Pancreas (tissue), 10 donors: ENCODE data around the gene BACE2. TPM values are rescaled to one million over a fixed set of nuclear protein-coding genes. Genes with fewer than 3 reads are reported as not detected.

ENCODE experiments used
- ATAC-seq, 4 donors: fragments of 200-7000 bp; cut with Tn5 transposase; one replicate each; pipeline versions ENCODE4 v1.8.0 to v1.9.1; 2020; ENCODE audit warnings: mild to moderate bottlenecking in 4 of 4, moderate library complexity in 4 of 4
- DNase-seq, 6 donors: peaks; one replicate each; pipeline ENCODE4 v3.0.0-alpha.2; 2020
- FAIRE-seq: peaks from 2 replicates; lab custom pipeline; 2012; peaks lifted over from hg19 to GRCh38; lab: Jason Lieb, UNC
- H3K27ac ChIP-seq, 4 donors: fragments of 200-600 bp; sonication (generic); 1 replicate in 3 of 4; 2 replicates in 1 of 4; pipeline versions ENCODE4 v1.5.0 to v1.8.0; 2020
- H3K27me3 ChIP-seq, 4 donors: fragments of 200-600 bp; one replicate each; pipeline ENCODE4 v1.8.0; 2021
- H3K36me3 ChIP-seq, 3 donors: fragments of 200-600 bp; sonication (generic) in 1 of 3; one replicate each; pipeline versions ENCODE4 v1.5.0 to v1.8.0; 2020 to 2021
- H3K4me1 ChIP-seq, 3 donors: fragments of 200-600 bp; one replicate each; pipeline ENCODE4 v1.8.0; 2021
- H3K4me3 ChIP-seq, 4 donors: fragments of 200-600 bp; sonication (generic) in 2 of 4; one replicate each; pipeline versions ENCODE4 v1.5.0 to v1.8.0; 2020 to 2021
- H3K9me3 ChIP-seq, 4 donors: fragments of 200-600 bp; one replicate each; pipeline ENCODE4 v1.8.0; 2021
- CTCF ChIP-seq, 4 donors: fragments of 200-600 bp; sonication (generic) in 3 of 4; IDR thresholded peaks; one replicate each; pipeline versions ENCODE4 v1.5.0 to v1.8.0; 2021; ENCODE audit warnings: antibody characterized with exemption in 4 of 4
- WGBS, 2 donors: extraction: QIAGEN DNeasy Blood & Tissue Kit; methylation state at CpG; one replicate each; pipeline ENCODE4 v1.1.7; 2013; 5-methylcytosine and 5-hydroxymethylcytosine counted together
- intact Hi-C, 3 donors: fragments of 100-400 bp; cut with DNase I; formaldehyde crosslinking; loops; one replicate each; pipeline versions ENCODE4 v1.11.1 to v1.14.2; 2022
- polyA plus RNA-seq, 2 donors: library from polyadenylated mRNA; stranded (reverse); fragments of 200-250 nt; gene quantifications; one replicate each; pipeline ENCODE4 v1.2.3, GENCODE V29; 2013
- total RNA-seq, 6 donors: library from RNA; stranded (reverse); fragmentation: NEBNext Ultra II Directional in 4 of 6; extraction: Animal tissue kit (Norgen Biotek cat#: 25700) in 4 of 6; gene quantifications; one replicate each; pipeline versions ENCODE4 v1.2.1 to v1.2.4, GENCODE V29; 2021 to 2023
- donor health status: healthy with polysubstance abuse.
- donor health status: DM: no; HTN: no; CAD: no; lungs with moderate emphysema.
- donor health status: DM: no; HTN: no; CAD: no.
- donor health status: control.
- donor health status: control.
- donor health status: Bipolar disorder and iron deficiency.
- donor health status: DM: yes; HTN: yes; CAD: no.
- donor health status: DM: no; HTN: no; CAD: no.
- donor health status: DM: no; HTN: no; CAD: no.
- donor health status: DM: yes; HTN: yes; CAD: no.

The BACE2 gene
- total and polyA plus RNA-seq, 8 donors, result 14.4 to 85.6 (median 42.9) TPM

GRCh38 chr21:41160036-41160435, 7.9 kb upstream of the BACE2 start:
- FAIRE-seq (no peak), ATAC-seq (no peak), DNase-seq (no peak)
- intact Hi-C loops, result no loop called here
- Histone ChIP-seq H3K36me3 (no peaks in the 10 kb centered on the region), H3K27ac (no peak overlapping the region), H3K27me3 (no peaks in the 10 kb centered on the region), H3K4me3 (no peak overlapping the region), H3K9me3 (no peaks in the 10 kb centered on the region), H3K4me1 (peaks cover 6 to 8% (median 8%) of the 10 kb centered on the region in 3 donors)
- 82 to 84% methylated on average over 5 of the region's 5 CpGs for WGBS, 2 donors
- TF ChIP-seq CTCF (IDR thresholded peaks at IDR 0.05), result no peak

GRCh38 chr21:41161428-41161827, 6.5 kb upstream of the BACE2 start:
- FAIRE-seq (no peak), ATAC-seq (no peak), DNase-seq (no peak)
- H3K27ac ChIP-seq, result no peak overlapping the region
- H3K36me3 ChIP-seq, result no peaks in the 10 kb centered on the region
- TF ChIP-seq CTCF (IDR thresholded peaks at IDR 0.05), result no peak
- no peaks in the 10 kb centered on the region for H3K27me3 ChIP-seq
- no peaks in the 10 kb centered on the region for H3K9me3 ChIP-seq
- WGBS, 2 donors, result 65 to 72% methylated on average over 3 of the region's 3 CpGs
- peaks cover 10 to 22% (median 16%) of the 10 kb centered on the region in 3 donors for H3K4me1 ChIP-seq
- no peak overlapping the region for H3K4me3 ChIP-seq
- intact Hi-C loops, result no loop called here

GRCh38 chr21:41162096-41162495, 5.9 kb upstream of the BACE2 start:
- Histone ChIP-seq H3K4me3 (no peak overlapping the region), H3K36me3 (no peaks in the 10 kb centered on the region), H3K9me3 (no peaks in the 10 kb centered on the region), H3K27me3 (no peaks in the 10 kb centered on the region), H3K4me1 (peaks cover 10 to 23% (median 16%) of the 10 kb centered on the region in 3 donors), H3K27ac (no peak overlapping the region)
- DNase-seq (no peak), FAIRE-seq (no peak), ATAC-seq (no peak)
- TF ChIP-seq CTCF (IDR thresholded peaks at IDR 0.05), result no peak
- intact Hi-C loops, result no loop called here
- WGBS, 2 donors, result 76 to 87% methylated on average over 5 of the region's 5 CpGs

- DNase-seq (no peak), FAIRE-seq (no peak), ATAC-seq (no peak)
- Histone ChIP-seq H3K27ac (no peak overlapping the region), H3K4me3 (no peak overlapping the region), H3K9me3 (no peaks in the 10 kb centered on the region), H3K27me3 (no peaks in the 10 kb centered on the region), H3K36me3 (no peaks in the 10 kb centered on the region), H3K4me1 (peaks cover 10 to 23% (median 16%) of the 10 kb centered on the region in 3 donors)
- no peak for TF ChIP-seq CTCF (IDR thresholded peaks at IDR 0.05)
- intact Hi-C loops, result no loop called here
- WGBS, 2 donors, result 89 to 95% methylated on average over 8 of the region's 8 CpGs
Observed at GRCh38 chr21:41163091-41163490, 4.9 kb upstream of the BACE2 start.

- H3K27ac ChIP-seq, result peak overlapping the region in 1 of 4 donors; percentile 96
- H3K27me3 ChIP-seq, result no peaks in the 10 kb centered on the region
- 85 to 89% methylated on average over 4 of the region's 4 CpGs for WGBS, 2 donors
- FAIRE-seq (no peak), ATAC-seq (no peak), DNase-seq (no peak)
- H3K36me3 ChIP-seq, result no peaks in the 10 kb centered on the region
- no peaks in the 10 kb centered on the region for H3K9me3 ChIP-seq
- intact Hi-C loops, result no loop called here
- no peak overlapping the region for H3K4me3 ChIP-seq
- H3K4me1 ChIP-seq, result peaks cover 10 to 23% (median 16%) of the 10 kb centered on the region in 3 donors
- TF ChIP-seq CTCF (IDR thresholded peaks at IDR 0.05), result no peak
Observed at GRCh38 chr21:41164052-41164451, 3.9 kb upstream of the BACE2 start.
